ENCODE measurements around the gene GSTM3.
"Not testable (repeated sequence)": the region's sequence is repeated elsewhere in the genome, so short reads cannot be mapped to it uniquely, and the experiment has no call there.

DNA sequence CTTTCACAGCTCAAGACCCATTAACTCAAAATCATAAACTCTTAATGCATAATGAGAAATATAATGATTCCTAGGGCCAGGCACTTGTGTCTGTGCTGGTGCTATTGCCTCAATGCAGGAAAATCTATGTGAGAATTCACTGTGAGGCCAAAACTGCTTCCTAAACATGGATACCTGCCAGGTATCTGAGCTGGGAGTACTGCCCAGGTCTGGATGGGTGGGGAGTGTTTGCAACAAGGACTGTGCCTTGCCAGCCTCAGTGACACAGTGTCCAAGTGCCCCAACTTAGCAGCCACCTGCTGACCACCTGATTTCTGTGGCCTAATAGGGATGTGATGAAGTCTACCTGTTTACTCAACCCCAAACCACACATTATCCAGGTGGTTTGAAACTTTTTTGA lies 31.0 kb downstream of the GSTM3 start:
- TF ChIP-seq, protein P1, sequence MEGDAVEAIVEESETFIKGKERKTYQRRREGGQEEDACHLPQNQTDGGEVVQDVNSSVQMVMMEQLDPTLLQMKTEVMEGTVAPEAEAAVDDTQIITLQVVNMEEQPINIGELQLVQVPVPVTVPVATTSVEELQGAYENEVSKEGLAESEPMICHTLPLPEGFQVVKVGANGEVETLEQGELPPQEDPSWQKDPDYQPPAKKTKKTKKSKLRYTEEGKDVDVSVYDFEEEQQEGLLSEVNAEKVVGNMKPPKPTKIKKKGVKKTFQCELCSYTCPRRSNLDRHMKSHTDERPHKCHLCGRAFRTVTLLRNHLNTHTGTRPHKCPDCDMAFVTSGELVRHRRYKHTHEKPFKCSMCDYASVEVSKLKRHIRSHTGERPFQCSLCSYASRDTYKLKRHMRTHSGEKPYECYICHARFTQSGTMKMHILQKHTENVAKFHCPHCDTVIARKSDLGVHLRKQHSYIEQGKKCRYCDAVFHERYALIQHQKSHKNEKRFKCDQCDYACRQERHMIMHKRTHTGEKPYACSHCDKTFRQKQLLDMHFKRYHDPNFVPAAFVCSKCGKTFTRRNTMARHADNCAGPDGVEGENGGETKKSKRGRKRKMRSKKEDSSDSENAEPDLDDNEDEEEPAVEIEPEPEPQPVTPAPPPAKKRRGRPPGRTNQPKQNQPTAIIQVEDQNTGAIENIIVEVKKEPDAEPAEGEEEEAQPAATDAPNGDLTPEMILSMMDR (IDR thresholded peaks at IDR 0.05 in 8 of 11, conservative IDR thresholded peaks at IDR 0.05 in 3 of 11) = not testable (repeated sequence)
- not testable (repeated sequence) for TF ChIP-seq POLR2A (IDR thresholded peaks at IDR 0.05)
